Progenitor cell of endocrine pancreas (in vitro differentiated cells): ENCODE data around the gene HRH1. TPM values are rescaled to one million over a fixed set of nuclear protein-coding genes. Genes with fewer than 3 reads are reported as not detected.

Experiments
- DNase-seq: peaks from one replicate; pipeline ENCODE4 v3.0.0; 2021; ENCODE audit warnings: low spot score; ENCODE audit not compliant: unreplicated experiment
- H3K27ac Mint-ChIP-seq: 2 replicates; pipeline ENCODE4 v1.8.0; 2021; ENCODE audit warnings: mild to moderate bottlenecking, moderate library complexity, mixed read lengths
- H3K27me3 Mint-ChIP-seq: 2 replicates; pipeline ENCODE4 v1.8.0; 2021; ENCODE audit warnings: mixed read lengths
- H3K36me3 Mint-ChIP-seq: 2 replicates; pipeline ENCODE4 v1.8.0; 2022; ENCODE audit warnings: mixed read lengths; ENCODE audit not compliant: insufficient read depth
- H3K4me1 Mint-ChIP-seq: 2 replicates; pipeline ENCODE4 v1.8.0; 2021; ENCODE audit warnings: low read depth, mixed read lengths
- H3K4me3 Mint-ChIP-seq: 2 replicates; pipeline ENCODE4 v1.8.0; 2021; ENCODE audit warnings: low read depth, mild to moderate bottlenecking, moderate library complexity, mixed read lengths
- H3K9me3 Mint-ChIP-seq: 2 replicates; pipeline ENCODE4 v1.8.0; 2021; ENCODE audit warnings: low read depth, mixed read lengths
- total RNA-seq: library from RNA; stranded (reverse); gene quantifications from 2 replicates; pipeline ENCODE4 v1.2.1, GENCODE V29; 2021
- TF ChIP-seq, protein P1 (sequence below): fragments of 200-600 bp; sonication (generic); IDR thresholded peaks from one replicate; pipeline ENCODE4 v1.5.0; 2021; ENCODE audit warnings: antibody characterized with exemption, mild to moderate bottlenecking; ENCODE audit not compliant: unreplicated experiment

Gene HRH1
- total RNA-seq, 1 donor from 2014 or later: not detected

DNA sequence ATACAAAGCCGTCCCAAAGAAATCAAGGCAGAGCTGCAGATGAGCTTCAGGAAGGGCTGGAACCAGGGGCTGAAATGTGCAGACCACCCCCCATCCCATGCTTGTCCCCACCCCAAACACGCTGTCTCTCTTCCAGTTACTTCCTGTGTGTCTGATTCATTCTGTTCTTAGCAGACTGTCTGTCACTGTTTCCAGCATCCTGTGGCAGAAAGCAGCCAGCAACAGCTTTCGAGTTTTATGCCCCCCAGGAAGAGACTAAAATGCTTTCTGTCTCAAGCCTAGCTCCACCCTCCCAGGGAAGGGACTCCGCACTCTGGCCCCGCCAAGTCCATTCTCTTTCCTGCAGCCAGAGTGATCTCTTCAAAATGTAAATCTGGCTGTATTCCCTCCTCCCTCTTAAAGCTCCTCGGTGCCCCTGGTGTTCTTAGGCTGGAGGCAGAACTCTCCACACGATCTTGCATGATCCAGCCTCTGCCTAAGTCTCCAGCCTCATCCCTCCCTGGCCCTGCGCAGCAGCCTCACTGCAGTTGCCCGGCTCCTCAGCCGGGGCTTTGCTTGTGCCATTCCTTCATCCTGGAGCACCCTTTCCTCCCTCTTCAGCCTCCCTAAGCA lies 41.5 kb downstream of the HRH1 start:
- H3K27me3 Mint-ChIP-seq: peaks cover 31% of the 10 kb centered on the region
- no peak overlapping the region for H3K4me3 Mint-ChIP-seq
- H3K27ac Mint-ChIP-seq: no peak overlapping the region
- DNase-seq: no peak
- H3K9me3 Mint-ChIP-seq: no peaks in the 10 kb centered on the region
- no peaks in the 10 kb centered on the region for H3K36me3 Mint-ChIP-seq
- TF ChIP-seq, protein P1, sequence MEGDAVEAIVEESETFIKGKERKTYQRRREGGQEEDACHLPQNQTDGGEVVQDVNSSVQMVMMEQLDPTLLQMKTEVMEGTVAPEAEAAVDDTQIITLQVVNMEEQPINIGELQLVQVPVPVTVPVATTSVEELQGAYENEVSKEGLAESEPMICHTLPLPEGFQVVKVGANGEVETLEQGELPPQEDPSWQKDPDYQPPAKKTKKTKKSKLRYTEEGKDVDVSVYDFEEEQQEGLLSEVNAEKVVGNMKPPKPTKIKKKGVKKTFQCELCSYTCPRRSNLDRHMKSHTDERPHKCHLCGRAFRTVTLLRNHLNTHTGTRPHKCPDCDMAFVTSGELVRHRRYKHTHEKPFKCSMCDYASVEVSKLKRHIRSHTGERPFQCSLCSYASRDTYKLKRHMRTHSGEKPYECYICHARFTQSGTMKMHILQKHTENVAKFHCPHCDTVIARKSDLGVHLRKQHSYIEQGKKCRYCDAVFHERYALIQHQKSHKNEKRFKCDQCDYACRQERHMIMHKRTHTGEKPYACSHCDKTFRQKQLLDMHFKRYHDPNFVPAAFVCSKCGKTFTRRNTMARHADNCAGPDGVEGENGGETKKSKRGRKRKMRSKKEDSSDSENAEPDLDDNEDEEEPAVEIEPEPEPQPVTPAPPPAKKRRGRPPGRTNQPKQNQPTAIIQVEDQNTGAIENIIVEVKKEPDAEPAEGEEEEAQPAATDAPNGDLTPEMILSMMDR: no peak
- H3K4me1 Mint-ChIP-seq: no peaks in the 10 kb centered on the region

DNA sequence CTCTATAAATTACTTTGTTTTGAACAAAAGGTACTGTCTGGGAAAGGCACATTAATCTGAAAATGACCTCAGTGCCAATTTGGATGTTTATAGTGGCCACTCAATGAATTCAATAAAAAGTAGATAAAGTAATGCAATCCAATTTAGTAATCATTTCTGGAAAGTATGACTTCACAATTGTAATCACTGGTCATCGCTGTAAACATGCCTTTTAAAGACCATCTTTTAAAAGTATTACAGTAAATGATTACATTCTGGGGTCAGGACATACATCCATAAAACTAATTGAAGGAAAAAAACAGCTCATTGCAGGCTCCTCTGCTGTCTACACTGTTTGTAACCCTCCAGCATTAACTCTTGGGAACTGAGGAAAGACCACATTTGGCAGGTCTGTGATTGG lies 43.2 kb downstream of the HRH1 start:
- no peaks in the 10 kb centered on the region for H3K36me3 Mint-ChIP-seq
- H3K9me3 Mint-ChIP-seq: no peaks in the 10 kb centered on the region
- TF ChIP-seq, protein P1: no peak
- no peaks in the 10 kb centered on the region for H3K4me1 Mint-ChIP-seq
- no peak for DNase-seq
- H3K4me3 Mint-ChIP-seq: no peak overlapping the region
- peaks cover 34% of the 10 kb centered on the region for H3K27me3 Mint-ChIP-seq
- H3K27ac Mint-ChIP-seq: no peak overlapping the region

DNA sequence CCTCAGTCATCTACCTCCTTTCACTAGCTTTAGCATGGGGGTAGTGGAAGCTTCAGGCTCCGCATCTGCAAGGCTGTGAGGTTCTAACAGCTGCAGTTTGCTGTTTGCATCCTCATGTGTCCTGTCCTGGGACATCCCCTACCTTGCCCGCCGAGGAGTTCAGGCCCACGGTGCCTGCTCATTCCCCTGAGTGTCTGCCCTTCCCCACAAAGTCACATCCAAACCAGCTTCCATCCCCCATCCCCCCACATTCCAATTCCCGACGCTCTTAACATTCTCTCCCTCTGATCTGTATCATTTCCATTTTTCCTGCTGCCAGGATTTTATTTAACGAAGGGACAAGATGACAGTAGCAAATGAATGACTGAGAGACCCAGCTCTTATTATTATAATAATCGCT lies 43.8 kb downstream of the HRH1 start:
- no peak for DNase-seq
- H3K9me3 Mint-ChIP-seq: no peaks in the 10 kb centered on the region
- H3K27me3 Mint-ChIP-seq: peaks cover 36% of the 10 kb centered on the region
- no peak overlapping the region for H3K27ac Mint-ChIP-seq
- no peak overlapping the region for H3K4me3 Mint-ChIP-seq
- H3K36me3 Mint-ChIP-seq: no peaks in the 10 kb centered on the region
- TF ChIP-seq, protein P1: no peak
- H3K4me1 Mint-ChIP-seq: no peaks in the 10 kb centered on the region

DNA sequence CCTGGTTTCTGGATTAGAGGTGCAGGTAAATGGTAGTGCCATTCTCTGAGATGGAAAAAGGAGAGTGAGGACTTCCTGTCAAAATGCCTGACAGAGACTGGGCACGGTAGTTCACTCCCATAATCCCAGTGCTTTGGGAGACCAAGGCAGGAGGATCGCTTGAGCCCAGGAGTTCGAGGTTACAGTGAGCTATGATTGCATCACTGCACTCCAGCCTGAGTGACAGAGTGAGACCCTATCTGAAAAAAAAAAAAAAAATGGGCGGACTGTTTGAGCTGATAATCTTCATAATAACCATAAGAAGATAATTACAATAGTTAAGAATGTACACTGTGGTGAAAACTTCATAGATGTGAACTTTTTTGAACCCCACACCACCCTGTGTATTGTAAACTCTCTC lies 44.2 kb downstream of the HRH1 start:
- DNase-seq: no peak
- no peaks in the 10 kb centered on the region for H3K9me3 Mint-ChIP-seq
- no peak overlapping the region for H3K27ac Mint-ChIP-seq
- no peak overlapping the region for H3K4me3 Mint-ChIP-seq
- no peaks in the 10 kb centered on the region for H3K36me3 Mint-ChIP-seq
- no peaks in the 10 kb centered on the region for H3K4me1 Mint-ChIP-seq
- TF ChIP-seq, protein P1: no peak
- peaks cover 36% of the 10 kb centered on the region for H3K27me3 Mint-ChIP-seq

DNA sequence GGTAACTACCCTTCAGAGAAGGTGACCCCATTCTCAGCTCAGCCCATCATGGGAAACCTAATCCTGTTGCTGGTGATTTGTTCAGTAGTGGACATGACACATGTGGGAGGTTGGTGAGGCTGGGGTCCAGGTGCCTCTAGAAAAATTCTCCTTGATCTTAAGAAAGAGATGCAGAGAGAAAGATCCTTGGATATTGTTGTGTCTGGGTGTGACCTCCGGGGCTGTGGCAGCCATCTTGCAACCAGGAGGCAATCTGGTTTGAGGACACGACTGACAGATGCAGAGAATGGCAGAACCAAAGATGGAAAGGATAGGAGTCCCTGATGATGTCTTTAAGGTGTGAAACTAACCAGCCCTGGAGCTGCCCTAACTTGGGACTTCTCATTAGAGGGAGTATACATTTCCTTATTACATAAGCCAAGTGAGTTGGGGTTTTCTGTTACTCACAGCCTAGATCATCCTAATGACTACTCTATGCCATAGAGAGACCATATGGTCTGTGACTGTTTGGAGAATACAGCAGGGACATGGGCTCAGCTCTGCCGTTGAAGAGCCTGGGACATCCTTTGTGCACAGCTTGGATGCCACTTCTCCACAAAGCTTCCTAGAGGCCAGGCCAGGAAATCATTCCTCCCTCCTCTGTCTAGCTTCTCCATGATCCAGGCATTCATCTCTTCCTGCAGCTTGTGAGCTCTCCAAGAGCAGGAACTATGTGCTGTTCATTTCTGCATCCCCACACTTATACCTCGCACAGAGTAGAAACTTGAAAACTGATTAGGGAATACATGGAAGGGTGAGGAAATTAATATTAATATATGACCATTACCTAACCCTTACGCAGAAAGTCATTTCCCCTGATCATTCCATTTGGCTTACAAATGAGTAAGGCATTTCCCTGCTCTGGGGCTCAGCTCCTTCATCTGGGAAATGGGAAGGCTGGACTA lies 45.9 kb downstream of the HRH1 start:
- H3K4me3 Mint-ChIP-seq: no peak overlapping the region
- H3K27me3 Mint-ChIP-seq: peaks cover 32% of the 10 kb centered on the region
- TF ChIP-seq, protein P1: no peak
- H3K4me1 Mint-ChIP-seq: no peaks in the 10 kb centered on the region
- no peaks in the 10 kb centered on the region for H3K9me3 Mint-ChIP-seq
- no peaks in the 10 kb centered on the region for H3K36me3 Mint-ChIP-seq
- no peak overlapping the region for H3K27ac Mint-ChIP-seq
- no peak for DNase-seq
